GM23338 (cell line): ENCODE results near the gene IGDCC3. TPM values are rescaled to one million over a fixed set of nuclear protein-coding genes. Genes with fewer than 3 reads are reported as not detected.

Experiments used
- CREB1 ChIP-seq: fragments of 250-450 bp; sonication (Bioruptor Pico); IDR thresholded peaks from 2 replicates; pipeline ENCODE4 v1.5.0; 2020; ENCODE audit warnings: low read depth, mild to moderate bottlenecking, moderate library complexity
- EZH2 ChIP-seq: fragments of 200-600 bp; sonication (generic); IDR thresholded peaks from one replicate; pipeline ENCODE4 v1.8.0; 2017; ENCODE audit warnings: antibody characterized with exemption, mild to moderate bottlenecking, low read depth; ENCODE audit not compliant: unreplicated experiment
- JUNB ChIP-seq: IDR thresholded peaks from one replicate; pipeline ENCODE4 v1.6.1; 2016; ENCODE audit warnings: antibody characterized with exemption; ENCODE audit not compliant: unreplicated experiment
- NANOG ChIP-seq: IDR thresholded peaks from 2 replicates; pipeline ENCODE4 v1.6.1; 2016; ENCODE audit warnings: antibody characterized with exemption, borderline replicate concordance
- REST ChIP-seq: IDR thresholded peaks from one replicate; pipeline ENCODE4 v1.6.1; 2018; ENCODE audit warnings: antibody characterized with exemption; ENCODE audit not compliant: unreplicated experiment
- STAT1 ChIP-seq: IDR thresholded peaks from one replicate; pipeline ENCODE4 v1.6.1; 2016; ENCODE audit warnings: antibody characterized with exemption; ENCODE audit not compliant: unreplicated experiment
- ZNF114 ChIP-seq: fragments of 250-450 bp; sonication (Bioruptor Pico); IDR thresholded peaks from 2 replicates; pipeline ENCODE4 v1.5.0; 2020; ENCODE audit warnings: mild to moderate bottlenecking, moderate library complexity
- ZNF462 ChIP-seq: fragments of 250-450 bp; sonication (Bioruptor Pico); IDR thresholded peaks from 2 replicates; pipeline ENCODE4 v1.5.0; 2020; ENCODE audit warnings: mild to moderate bottlenecking, moderate library complexity
- polyA plus RNA-seq: library from polyadenylated mRNA; unstranded; fragments of >200 nt; fragmentation: Nextera tagmentation; extraction: Ambion mirVana; gene quantifications from 2 replicates; pipeline ENCODE4 v1.2.1, GENCODE V29; 2016
- total RNA-seq: library from RNA; depleted of rRNA; stranded (reverse); fragments of >200 nt; shearing (Covaris generic); gene quantifications from 2 replicates; pipeline ENCODE4 v1.2.3, GENCODE V29; 2014

The IGDCC3 gene
- total and polyA plus RNA-seq, 2 experiments from 2014 or later, result 15.3 to 30.7 TPM

GRCh38 chr15:65328506-65329287 is 49.1 kb downstream of the IGDCC3 start (continued):
- TF ChIP-seq ZNF462 (CRISPR knock-in tag) (no peak), EZH2 (no peak), STAT1 (no peak), JUNB (no peak), NANOG (no peak), ZNF114 (no peak), CREB1 (CRISPR knock-in tag) (no peak), REST (no peak)
